SK-N-SH (cell line): ENCODE data around the gene HCAR2. TPM values are rescaled to one million over a fixed set of nuclear protein-coding genes. Genes with fewer than 3 reads are reported as not detected.
"Not testable (repeated sequence)": the region's sequence is repeated elsewhere in the genome, so short reads cannot be mapped to it uniquely, and the experiment has no call there.

Source experiments
- CTCF ChIA-PET: fragments of 300-600, 350-600 bp; formaldehyde crosslinking; extraction: SDS; loops from one replicate; lab custom pipeline; 2021; lab: Yijun Ruan, JAX
- POLR2A ChIA-PET: fragments of 350-600 bp; sonication (Branson Sonifier 250); formaldehyde crosslinking; extraction: SDS; loops from one replicate; lab custom pipeline; 2020; ENCODE audit warnings: antibody characterized with exemption, inconsistent platforms; lab: Yijun Ruan, JAX
- DNase-seq: peaks from one replicate; pipeline ENCODE4 v3.0.0; 2012
- H2AFZ ChIP-seq: fragments of 200-600 bp; sonication (generic); 2 replicates; pipeline ENCODE4 v1.8.1; 2016; ENCODE audit warnings: antibody characterized with exemption, mild to moderate bottlenecking, low read depth
- H3F3A ChIP-seq: fragments of 200-600 bp; sonication (generic); replicated peaks from 2 replicates; pipeline ENCODE3; 2016; ENCODE audit warnings: antibody characterized with exemption, mild to moderate bottlenecking; ENCODE audit not compliant: insufficient read depth
- H3K27ac ChIP-seq, 2 experiments: fragments of 200-500 bp in 1 of 2; fragments of 200-600 bp in 1 of 2; sonication (Bioruptor generic) in 1 of 2; sonication (generic), shearing (Covaris generic) in 1 of 2; 2 replicates each; pipeline versions ENCODE4 v1.5.1 to v1.6.1; 2014 to 2016; ENCODE audit warnings: low read depth in 2 of 2, inconsistent platforms in 1 of 2, low read length in 1 of 2, mild to moderate bottlenecking in 1 of 2, mixed read lengths in 1 of 2
- H3K27me3 ChIP-seq: fragments of 200-600 bp; sonication (generic), shearing (Covaris generic); 2 replicates; pipeline ENCODE4 v1.6.1; 2016; ENCODE audit warnings: mixed run types; ENCODE audit not compliant: insufficient read depth
- H3K36me3 ChIP-seq, 2 experiments: fragments of 200-500 bp in 1 of 2; fragments of 200-600 bp in 1 of 2; sonication (Bioruptor generic) in 1 of 2; sonication (generic) in 1 of 2; replicated peaks in 1 of 2; 2 replicates each; pipeline versions ENCODE3 to v1.5.1; 2014 to 2016; ENCODE audit warnings: low read length in 1 of 2, mild to moderate bottlenecking in 1 of 2; ENCODE audit not compliant: insufficient read depth in 2 of 2, control insufficient read depth in 1 of 2
- H3K4me1 ChIP-seq, 2 experiments: fragments of 200-500 bp in 1 of 2; fragments of 200-600 bp in 1 of 2; sonication (Bioruptor generic) in 1 of 2; sonication (generic), shearing (Covaris generic) in 1 of 2; 2 replicates each; pipeline versions ENCODE4 v1.5.1 to v1.6.1; 2014 to 2016; ENCODE audit warnings: low read depth in 1 of 2, low read length in 1 of 2, mixed run types in 1 of 2; ENCODE audit not compliant: insufficient read depth in 2 of 2, control insufficient read depth in 1 of 2
- H3K4me2 ChIP-seq: fragments of 200-600 bp; sonication (generic), shearing (Covaris generic); 2 replicates; pipeline ENCODE4 v1.6.1; 2017; ENCODE audit warnings: mixed run types
- H3K4me3 ChIP-seq, 2 experiments: fragments of 200-500 bp in 1 of 2; fragments of 200-600 bp in 1 of 2; sonication (Bioruptor generic) in 1 of 2; sonication (generic), shearing (Covaris generic) in 1 of 2; 2 replicates each; pipeline versions ENCODE4 v1.5.1 to v1.8.1; 2014 to 2016; ENCODE audit warnings: low read depth in 2 of 2, inconsistent platforms in 1 of 2, low read length in 1 of 2, mild to moderate bottlenecking in 1 of 2, mixed read lengths in 1 of 2, moderate library complexity in 1 of 2
- H3K79me2 ChIP-seq: fragments of 200-600 bp; sonication (generic); 2 replicates; pipeline ENCODE4 v1.8.1; 2017; ENCODE audit warnings: mild to moderate bottlenecking; ENCODE audit not compliant: insufficient read depth
- H3K9ac ChIP-seq: fragments of 200-600 bp; sonication (generic); 2 replicates; pipeline ENCODE4 v1.6.1; 2017; ENCODE audit warnings: mixed run types
- H3K9me2 ChIP-seq: fragments of 200-600 bp; sonication (generic); 2 replicates; pipeline ENCODE4 v1.6.1; 2017; ENCODE audit warnings: mixed run types
- H3K9me3 ChIP-seq: fragments of 200-600 bp; sonication (generic); 2 replicates; pipeline ENCODE4 v1.6.1; 2017; ENCODE audit warnings: mixed run types, mild to moderate bottlenecking, moderate library complexity
- H4K20me1 ChIP-seq: fragments of 200-600 bp; sonication (generic); 2 replicates; pipeline ENCODE4 v1.6.1; 2017; ENCODE audit warnings: mild to moderate bottlenecking, mixed run types; ENCODE audit not compliant: insufficient read depth
- CHD2 ChIP-seq: fragments of 150-350 bp; IDR thresholded peaks from 2 replicates; pipeline ENCODE4 v1.6.1; 2018; ENCODE audit warnings: low read length; ENCODE audit not compliant: partially characterized antibody
- REST ChIP-seq: IDR thresholded peaks from 2 replicates; pipeline ENCODE4 v1.6.1; 2012; ENCODE audit warnings: mild to moderate bottlenecking, low read depth, low read length, moderate library complexity
- USF1 ChIP-seq: IDR thresholded peaks from 2 replicates; pipeline ENCODE4 v1.4.0; 2012; ENCODE audit warnings: low read depth, borderline replicate concordance
- WGBS: methylation state at CpG from one replicate; pipeline ENCODE4 v1.1.6; 2017; ENCODE audit warnings: low lambda C conversion rate; 5-methylcytosine and 5-hydroxymethylcytosine counted together
- polyA plus RNA-seq, 3 experiments: library from polyadenylated mRNA; depleted of rRNA; stranded (reverse); fragments of >200 nt; gene quantifications; 2 replicates each; pipeline ENCODE4 v1.2.3, GENCODE V29; 2012

HCAR2 gene
- polyA plus RNA-seq, 1 of the 3 experiments (the other 2 are of a cell fraction) = not detected

- H3K4me2 ChIP-seq = no peak overlapping the region
- TF ChIP-seq CHD2 (no peak), REST (no peak), USF1 (no peak)
- 0 out of 4 replicates have a peak, but pooled peaks cover 0 to 12% of the 10 kb centered on the region in 2 experiments for H3K4me1 ChIP-seq
- H3K36me3 ChIP-seq = no peaks in the 10 kb centered on the region
- peaks cover 6% of the 10 kb centered on the region for H3F3A ChIP-seq
- ChIA-PET POLR2A (no interaction called here), CTCF (no interaction called here)
- H3K9ac ChIP-seq = no peak overlapping the region
- H3K4me3 ChIP-seq = no peak overlapping the region
- no peaks in the 10 kb centered on the region for H3K79me2 ChIP-seq
- no peak overlapping the region for H3K27ac ChIP-seq
- no peak overlapping the region for H2AFZ ChIP-seq
- DNase-seq = no peak
- H4K20me1 ChIP-seq = no peaks in the 10 kb centered on the region
- H3K27me3 ChIP-seq = no peaks in the 10 kb centered on the region
- WGBS = 84% methylated on average over 4 of the region's 4 CpGs
- no peaks in the 10 kb centered on the region for H3K9me3 ChIP-seq
- H3K9me2 ChIP-seq = no peaks in the 10 kb centered on the region
Measured at GRCh38 chr12:122681814-122682213, 21.3 kb downstream of the HCAR2 start.

GRCh38 chr12:122680989-122681388 is 22.2 kb downstream of the HCAR2 start:
- H3K27ac ChIP-seq, H3K4me3 ChIP-seq, H3F3A ChIP-seq, DNase-seq, H3K36me3 ChIP-seq, H3K9me3 ChIP-seq, H3K79me2 ChIP-seq, H3K4me2 ChIP-seq, H3K9ac ChIP-seq, H3K27me3 ChIP-seq, POLR2A ChIA-PET, H3K9me2 ChIP-seq, H2AFZ ChIP-seq, H4K20me1 ChIP-seq: not testable (repeated sequence)
- 80% methylated on average over 6 of the region's 6 CpGs for WGBS
- H3K4me1 ChIP-seq = 0 out of 4 replicates have a peak, but pooled peaks cover 0 to 12% of the 10 kb centered on the region in 2 experiments
- CTCF ChIA-PET = interaction anchor here (0.8 kb wide), 1 partner anchor 24 kb away, joined by 3 read pairs; no protein-coding TSS in a partner anchor

- H3K27ac ChIP-seq, H3K4me3 ChIP-seq, H3K36me3 ChIP-seq, H3K9me2 ChIP-seq, H3K9me3 ChIP-seq, H4K20me1 ChIP-seq, H3K79me2 ChIP-seq, POLR2A ChIA-PET, H3K27me3 ChIP-seq, H3F3A ChIP-seq, H2AFZ ChIP-seq, H3K4me2 ChIP-seq, DNase-seq, H3K9ac ChIP-seq: not testable (repeated sequence)
- CTCF ChIA-PET = interaction anchor here (0.6 kb wide), 1 partner anchor 620 kb away, joined by 3 read pairs; no protein-coding TSS in a partner anchor
- 100% methylated on average over 5 of the region's 32 CpGs for WGBS
- 0 out of 4 replicates have a peak, but pooled peaks cover 0 to 12% of the 10 kb centered on the region in 2 experiments for H3K4me1 ChIP-seq
Measured at GRCh38 chr12:122676781-122677180, 26.4 kb downstream of the HCAR2 start.

- H3K9ac ChIP-seq, H3K27ac ChIP-seq, H3K27me3 ChIP-seq, CTCF ChIA-PET, H3K9me2 ChIP-seq, H3K9me3 ChIP-seq, H3K36me3 ChIP-seq, POLR2A ChIA-PET, H4K20me1 ChIP-seq, H3K4me2 ChIP-seq, H3K79me2 ChIP-seq, H2AFZ ChIP-seq, H3K4me3 ChIP-seq, H3F3A ChIP-seq, DNase-seq: not testable (repeated sequence)
- 0 out of 4 replicates have a peak, but pooled peaks cover 0 to 12% of the 10 kb centered on the region in 2 experiments for H3K4me1 ChIP-seq
- WGBS = 87% methylated on average over 8 of the region's 8 CpGs
Measured at GRCh38 chr12:122676015-122676414, 27.1 kb downstream of the HCAR2 start.
